ENCODE data around the gene FCHO2.
"Not testable (repeated sequence)": the region's sequence is repeated elsewhere in the genome, so short reads cannot be mapped to it uniquely, and the experiment has no call there.

FCHO2 gene

DNA sequence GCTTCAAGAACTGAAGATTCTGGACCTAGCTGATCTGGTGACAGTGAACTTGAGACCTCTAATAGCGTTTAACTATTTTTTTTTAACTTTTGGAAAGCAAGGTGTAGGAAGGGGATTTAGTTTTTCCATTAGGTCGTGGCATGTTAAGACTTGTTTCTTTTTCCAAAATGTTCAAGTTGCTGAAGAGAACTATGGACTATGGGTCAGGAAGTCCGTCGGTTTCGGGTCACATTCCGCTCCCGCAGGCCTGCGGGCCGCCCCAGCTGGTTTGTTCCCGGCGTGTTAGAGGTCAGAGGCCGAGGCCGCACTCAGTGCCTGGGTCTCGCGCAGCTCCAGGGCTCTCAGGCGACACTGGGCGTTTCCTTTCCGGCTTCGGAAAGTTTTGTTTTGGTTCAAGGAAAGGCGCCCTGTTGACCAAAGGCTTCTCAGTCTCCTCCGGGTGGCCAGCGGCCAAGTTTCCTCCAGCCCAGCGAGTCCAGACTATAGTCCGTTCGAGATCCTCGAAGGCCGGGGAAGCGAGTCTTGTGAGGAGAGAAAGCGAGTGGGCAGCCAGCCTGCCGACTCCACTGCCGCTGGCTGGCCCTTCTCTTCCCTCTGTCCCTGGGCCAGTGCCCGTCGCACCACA lies 586 bp upstream of the FCHO2 start:
- DNase-seq (ENCODE audit: low read depth in 4 of 4, low spot score in 1 of 4): no peak

DNA sequence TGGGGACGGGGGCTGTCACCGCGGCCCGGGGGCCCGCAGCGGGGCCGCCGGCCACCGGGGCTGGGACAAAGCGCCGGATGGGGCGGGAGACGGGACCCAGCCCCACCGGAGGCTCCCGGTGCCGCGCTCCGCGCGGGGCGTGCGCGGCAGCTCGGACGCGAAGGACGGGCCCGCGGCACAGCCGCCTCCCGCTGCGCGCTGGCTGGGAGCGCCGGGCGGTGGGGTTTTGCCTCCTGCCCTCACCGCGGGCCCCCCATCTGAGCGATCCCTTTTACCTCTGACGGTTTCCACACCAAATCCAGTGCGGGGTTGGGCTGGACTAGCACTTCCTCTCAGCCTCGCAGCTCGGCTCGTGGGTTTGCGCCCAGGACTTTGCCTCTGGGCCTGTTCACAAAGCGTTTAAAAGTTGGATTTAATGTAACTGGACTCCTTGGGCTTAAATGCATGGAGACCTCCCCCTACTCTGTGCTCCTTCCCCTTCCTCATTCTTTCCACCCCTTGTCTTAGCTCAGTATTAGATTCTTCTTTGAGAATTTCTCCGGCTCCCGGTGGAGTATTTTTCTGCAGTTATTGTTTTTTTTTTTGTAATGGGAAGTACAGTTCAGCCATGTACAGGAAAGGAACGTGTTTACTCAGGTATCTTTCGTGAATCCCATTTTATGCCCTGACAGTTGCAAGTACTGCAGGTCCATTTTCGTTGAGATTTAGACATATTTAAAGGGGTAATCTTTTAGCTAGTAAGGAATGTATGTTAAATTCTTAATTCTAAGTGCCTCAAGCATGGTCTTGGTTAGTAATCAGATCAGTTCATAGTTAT lies 691 bp downstream of the FCHO2 start:
- DNase-seq (ENCODE audit: low read depth in 4 of 4, low spot score in 1 of 4): peak in 3 of 4 experiments; percentile 1 to 5 (median 1)

DNA sequence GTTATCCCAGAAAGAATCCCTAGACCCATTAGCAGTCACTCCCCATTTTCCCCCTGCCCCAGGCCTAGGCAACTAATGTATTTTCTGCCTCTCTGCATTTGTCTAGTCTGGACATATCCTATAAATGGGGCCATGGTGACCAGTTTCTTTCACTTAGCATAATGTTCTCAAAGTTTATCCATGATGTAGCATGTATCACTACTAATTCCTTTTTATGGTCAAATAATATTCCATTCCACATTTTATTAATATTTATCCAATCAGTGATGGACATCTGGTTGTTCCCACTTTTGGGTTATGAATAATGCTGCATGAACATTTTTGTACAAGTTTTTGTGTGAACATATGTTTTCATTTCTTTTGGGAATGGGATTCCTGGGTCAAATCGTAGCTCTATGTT lies 1.5 kb downstream of the FCHO2 start:
- DNase-seq (ENCODE audit: low read depth in 4 of 4, low spot score in 1 of 4): no peak

DNA sequence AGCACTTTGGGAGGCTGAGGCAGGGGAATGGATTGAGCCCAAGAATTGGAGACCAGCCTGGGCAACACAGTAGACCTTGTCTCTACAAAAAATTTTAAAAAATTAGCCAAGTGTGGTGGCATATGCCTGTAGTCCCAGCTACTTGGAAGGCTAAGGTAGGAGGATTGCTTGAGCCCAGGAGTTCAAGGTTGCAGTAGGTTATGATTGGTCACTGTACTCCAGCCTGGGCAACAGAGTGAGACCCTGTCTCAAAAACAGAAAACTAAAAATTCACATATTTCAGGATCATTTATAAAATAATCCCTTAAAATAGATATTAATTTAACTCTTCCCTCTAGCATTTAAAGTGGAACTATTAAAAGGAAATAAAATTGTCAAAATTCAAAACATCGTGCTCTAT lies 3.4 kb downstream of the FCHO2 start:
- no peak for DNase-seq (ENCODE audit: low read depth in 4 of 4, low spot score in 1 of 4)

DNA sequence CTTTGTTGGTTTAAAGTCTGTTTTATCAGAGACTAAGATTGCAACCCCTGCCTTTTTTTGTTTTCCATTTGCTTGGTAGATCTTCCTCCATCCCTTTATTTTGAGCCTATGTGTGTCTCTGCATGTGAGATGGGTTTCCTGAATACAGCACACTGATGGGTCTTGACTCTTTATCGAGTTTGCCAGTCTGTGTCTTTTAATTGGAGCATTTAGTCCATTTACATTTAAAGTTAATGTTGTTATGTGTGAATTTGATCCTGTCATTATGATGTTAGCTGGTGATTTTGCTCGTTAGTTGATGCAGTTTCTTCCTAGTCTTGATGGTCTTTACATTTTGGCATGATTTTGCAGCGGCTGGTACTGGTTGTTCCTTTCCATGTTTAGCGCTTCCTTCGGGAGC lies 18.6 kb downstream of the FCHO2 start:
- not testable (repeated sequence) for DNase-seq (ENCODE audit: low read depth in 4 of 4, low spot score in 1 of 4)

DNA sequence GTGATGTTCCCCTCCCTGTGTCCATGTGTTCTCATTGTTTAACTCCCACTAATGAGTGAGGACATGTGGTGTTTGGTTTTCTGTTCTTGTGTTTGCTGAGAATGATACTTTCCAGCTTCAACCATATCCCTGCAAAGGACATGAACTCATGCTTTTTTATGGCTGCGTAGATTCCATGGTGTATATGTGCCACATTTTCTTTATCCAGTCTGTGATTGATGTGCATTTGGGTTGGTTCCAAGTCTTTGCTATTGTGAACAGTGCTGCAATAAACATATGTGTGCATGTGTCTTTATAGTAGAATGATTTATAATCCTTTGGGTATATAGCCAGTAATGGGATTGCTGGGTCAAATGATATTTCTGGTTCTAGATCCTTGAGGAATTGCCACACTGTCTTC lies 21.0 kb downstream of the FCHO2 start:
- DNase-seq (ENCODE audit: low read depth in 4 of 4, low spot score in 1 of 4): not testable (repeated sequence)

DNA sequence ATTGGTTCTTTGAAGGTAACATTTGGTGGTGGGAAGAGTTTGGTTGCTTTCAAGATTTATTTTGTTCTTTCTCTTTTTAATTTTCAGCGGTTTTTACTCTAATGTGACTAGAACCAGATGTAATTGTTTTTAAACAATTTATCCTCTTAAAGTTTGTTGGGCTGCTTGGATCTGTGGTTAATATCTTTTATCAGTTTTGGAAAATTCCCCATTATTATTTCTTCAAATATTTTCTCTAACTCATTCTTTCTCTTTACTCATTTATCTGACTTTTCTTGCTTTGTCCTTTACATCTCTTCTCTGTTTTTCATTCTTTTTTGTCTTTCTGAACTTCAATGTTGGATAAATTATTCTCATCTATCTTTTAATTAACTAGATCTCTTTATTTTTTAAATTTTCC lies 29.9 kb downstream of the FCHO2 start:
- no peak for DNase-seq (ENCODE audit: low read depth in 4 of 4, low spot score in 1 of 4)

DNA sequence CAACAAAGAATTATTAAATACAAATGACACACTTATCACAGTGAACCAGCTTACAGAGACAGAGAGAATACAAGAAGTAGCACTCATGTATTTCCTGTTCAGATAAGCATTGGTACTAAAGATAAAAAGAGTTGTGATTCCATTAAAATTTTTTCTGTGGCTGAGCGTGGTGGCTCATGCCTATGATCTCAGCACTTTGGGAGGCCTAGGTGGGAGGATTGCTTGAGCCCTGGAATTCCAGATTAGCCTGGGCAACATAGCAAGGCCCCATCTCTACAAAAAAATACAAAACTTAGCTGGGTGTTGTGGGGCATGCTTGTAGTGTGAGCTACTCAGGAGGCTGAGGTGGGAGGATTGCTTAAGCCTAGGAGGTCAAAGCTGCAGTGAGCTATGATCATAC lies 32.9 kb downstream of the FCHO2 start:
- DNase-seq (ENCODE audit: low read depth in 4 of 4, low spot score in 1 of 4): no peak

DNA sequence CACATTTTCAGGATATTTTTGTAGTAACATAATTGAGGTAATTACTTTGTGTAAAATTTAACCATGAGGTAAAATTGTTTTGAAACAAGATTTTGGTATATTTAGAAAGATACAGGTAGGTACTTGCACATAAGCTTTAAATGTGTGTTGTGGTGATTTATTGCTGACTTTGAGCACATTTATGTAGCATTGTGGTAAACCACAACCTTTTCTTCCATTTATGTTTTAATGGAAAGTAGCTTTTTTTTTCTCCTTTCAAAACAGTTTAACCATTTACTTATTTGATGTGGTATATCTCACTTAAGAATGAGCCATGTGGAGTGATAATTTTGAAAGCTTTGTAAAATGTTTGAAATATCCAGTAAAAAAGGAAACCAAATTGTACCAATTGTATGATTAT lies 35.6 kb downstream of the FCHO2 start:
- no peak for DNase-seq (ENCODE audit: low read depth in 4 of 4, low spot score in 1 of 4)

DNA sequence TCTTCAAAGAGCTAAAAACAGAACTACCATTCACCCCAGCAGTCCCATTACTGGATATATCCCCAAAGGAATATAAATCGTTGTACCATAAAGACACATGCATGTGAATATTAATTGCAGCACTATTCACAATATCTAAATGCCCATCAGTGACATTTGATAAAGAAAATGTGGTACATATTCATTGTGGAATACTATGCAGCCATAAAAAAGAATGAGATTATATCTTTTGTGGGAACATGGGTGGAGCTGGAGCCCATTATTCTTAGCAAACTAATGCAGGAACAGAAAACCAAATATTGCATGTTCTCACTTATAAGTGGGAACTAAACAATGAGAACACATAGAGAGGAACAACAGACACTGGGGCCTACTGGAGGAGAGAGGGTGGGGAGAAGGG lies 38.7 kb downstream of the FCHO2 start:
- DNase-seq (ENCODE audit: low read depth in 4 of 4, low spot score in 1 of 4): no peak

DNA sequence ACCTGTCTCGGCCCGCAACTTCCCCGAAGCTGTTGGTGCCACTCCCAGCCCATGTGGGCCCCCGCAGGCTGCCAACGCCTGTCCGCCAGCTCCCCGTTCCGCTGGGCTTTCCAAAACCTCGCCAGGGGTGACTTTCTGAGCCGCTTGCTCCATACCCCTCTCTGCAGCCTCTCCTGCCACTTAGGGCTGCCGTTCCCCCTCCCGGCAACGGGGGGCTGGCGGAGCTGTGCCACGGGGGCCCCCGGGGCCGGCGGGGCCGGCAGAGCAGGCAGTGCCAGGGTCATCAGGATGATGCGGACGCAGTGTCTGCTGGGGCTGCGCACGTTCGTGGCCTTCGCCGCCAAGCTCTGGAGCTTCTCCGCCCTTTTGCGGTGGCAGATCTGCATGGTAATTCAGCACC lies 40.8 kb downstream of the FCHO2 start:
- DNase-seq (ENCODE audit: low read depth in 4 of 4, low spot score in 1 of 4): no peak

DNA sequence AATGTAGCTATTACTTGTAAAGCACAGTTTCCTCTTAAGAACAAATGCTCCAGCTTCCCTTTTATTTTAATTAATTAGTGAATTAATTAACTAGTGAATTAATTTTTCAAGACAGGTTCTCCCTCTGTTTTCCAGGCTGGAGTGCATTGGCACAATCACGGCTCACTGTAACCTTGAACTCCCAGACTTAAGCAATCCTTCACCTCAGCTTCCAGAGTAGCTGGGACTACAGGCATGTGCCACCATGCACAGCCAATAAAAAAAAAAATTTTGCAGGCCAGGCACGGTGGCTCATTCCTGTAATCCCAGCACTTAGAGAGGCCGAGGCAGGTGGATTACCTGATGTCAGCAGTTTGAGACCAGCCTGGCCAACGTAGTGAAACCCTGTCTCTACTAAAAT lies 44.1 kb downstream of the FCHO2 start:
- DNase-seq (ENCODE audit: low read depth in 4 of 4, low spot score in 1 of 4): no peak

DNA sequence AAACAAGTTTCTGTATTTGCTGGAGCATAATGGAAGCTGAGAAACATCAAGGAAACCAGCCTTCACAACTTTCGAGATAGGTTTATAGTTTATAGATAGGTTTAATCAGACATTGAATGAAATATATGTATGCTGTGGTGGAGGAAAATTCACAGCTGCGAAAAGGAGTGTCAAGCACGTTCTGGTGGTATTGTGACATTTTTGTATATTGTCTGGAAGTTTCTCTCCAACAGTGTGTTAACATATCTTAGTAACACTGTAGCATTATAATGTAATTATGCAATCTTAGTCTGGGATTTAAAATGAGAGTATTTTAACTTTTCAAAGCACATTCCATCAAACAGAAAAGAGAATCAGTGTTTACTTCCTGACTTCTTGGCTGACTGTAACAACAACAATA lies 50.0 kb downstream of the FCHO2 start:
- no peak for DNase-seq (ENCODE audit: low read depth in 4 of 4, low spot score in 1 of 4)

DNA sequence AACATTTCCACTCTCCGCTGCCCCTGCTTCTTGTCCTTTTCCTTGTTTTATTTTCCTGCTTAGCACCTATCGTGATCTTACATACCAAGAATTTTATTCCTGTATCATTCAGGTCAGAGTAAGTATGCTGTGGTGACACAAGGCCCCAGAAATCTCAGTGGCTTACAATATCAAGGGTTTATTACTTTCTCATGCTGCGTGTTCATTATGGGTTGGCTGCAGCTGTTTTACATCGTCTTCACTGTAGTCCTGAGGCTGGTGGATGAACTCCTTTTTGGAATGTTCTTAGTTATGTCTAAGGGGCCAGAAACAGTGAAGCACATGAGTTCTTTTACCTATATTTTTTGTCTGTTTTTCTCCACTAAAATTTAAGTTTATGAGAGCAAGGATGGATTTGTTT lies 51.2 kb downstream of the FCHO2 start:
- no peak for DNase-seq (ENCODE audit: low read depth in 4 of 4, low spot score in 1 of 4)

DNA sequence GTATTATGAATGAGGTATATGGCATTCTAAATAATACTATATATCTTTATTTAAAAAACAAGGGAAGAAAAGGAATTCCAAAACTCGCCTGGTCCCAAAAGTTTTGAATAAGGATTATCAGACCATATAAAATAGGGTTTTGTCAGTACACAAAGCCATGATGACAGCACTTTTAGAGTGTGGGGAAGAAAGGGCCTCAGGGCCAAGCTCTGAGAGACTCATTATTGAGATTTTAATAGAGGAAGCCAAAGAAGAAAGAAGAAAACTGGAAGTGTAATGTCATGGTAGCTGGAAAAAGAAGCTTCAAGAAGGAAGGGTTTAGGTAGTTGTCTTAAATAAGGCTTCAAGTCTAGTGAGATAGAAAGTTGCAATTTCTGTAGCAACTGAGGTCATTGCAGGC lies 53.0 kb downstream of the FCHO2 start:
- no peak for DNase-seq (ENCODE audit: low read depth in 4 of 4, low spot score in 1 of 4)

DNA sequence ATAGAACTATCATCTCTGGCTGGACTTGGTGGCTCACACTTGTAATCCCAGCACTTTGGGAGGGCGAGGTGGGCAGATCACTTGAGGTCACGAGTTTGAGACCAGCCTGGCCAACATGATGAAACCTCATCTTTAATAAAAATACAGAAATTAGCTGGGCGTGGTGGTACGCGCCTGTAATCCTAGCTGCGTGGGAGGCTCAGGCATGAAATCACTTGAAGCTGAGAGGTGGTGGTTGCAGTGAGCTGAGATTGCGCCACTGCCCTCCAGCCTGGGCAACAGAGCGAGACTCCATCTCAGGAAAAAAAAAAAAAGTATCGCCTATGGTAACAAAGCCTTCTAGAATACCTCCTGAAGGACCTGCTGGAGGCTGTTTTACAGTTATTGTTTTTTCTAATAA lies 55.8 kb downstream of the FCHO2 start:
- DNase-seq (ENCODE audit: low read depth in 4 of 4, low spot score in 1 of 4): not testable (repeated sequence)

DNA sequence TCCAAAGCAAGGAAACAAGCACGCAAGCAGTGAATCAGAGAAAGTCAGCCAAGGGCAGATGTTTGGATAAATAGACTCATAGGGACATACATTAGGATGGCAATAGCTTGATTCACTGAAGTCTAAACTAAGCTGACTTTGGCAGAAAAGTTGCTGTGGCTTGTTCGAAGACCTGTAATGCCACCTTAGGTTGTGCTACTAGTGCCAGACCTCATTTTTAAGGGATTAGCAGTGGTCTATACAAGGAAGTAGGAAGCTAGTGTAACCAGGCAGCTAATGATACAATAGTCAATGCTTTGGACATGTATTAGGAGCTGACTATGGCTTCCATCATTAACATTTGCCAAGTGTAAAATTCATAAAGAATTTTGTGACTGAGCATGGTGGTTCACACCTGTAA lies 63.1 kb downstream of the FCHO2 start:
- no peak for DNase-seq (ENCODE audit: low read depth in 4 of 4, low spot score in 1 of 4)

DNA sequence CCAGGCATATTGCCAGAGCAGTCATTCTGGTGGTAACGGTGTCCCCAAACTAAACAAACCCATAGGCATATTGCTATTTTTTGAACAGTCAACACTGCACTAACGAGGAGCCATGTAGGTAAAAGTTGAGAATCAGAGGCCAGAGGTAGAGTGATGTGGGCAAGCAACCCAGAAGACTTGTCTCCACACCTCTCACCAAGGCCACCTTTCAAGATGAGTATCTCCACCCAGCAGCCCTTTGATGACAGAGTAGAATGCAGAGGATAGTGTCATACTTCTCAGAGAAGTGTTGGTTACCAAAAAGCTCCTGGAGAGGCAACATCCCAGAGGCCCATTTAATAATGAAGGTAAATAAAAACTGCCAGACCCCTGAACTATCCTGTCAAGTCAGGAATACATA lies 63.9 kb downstream of the FCHO2 start:
- no peak for DNase-seq (ENCODE audit: low read depth in 4 of 4, low spot score in 1 of 4)

DNA sequence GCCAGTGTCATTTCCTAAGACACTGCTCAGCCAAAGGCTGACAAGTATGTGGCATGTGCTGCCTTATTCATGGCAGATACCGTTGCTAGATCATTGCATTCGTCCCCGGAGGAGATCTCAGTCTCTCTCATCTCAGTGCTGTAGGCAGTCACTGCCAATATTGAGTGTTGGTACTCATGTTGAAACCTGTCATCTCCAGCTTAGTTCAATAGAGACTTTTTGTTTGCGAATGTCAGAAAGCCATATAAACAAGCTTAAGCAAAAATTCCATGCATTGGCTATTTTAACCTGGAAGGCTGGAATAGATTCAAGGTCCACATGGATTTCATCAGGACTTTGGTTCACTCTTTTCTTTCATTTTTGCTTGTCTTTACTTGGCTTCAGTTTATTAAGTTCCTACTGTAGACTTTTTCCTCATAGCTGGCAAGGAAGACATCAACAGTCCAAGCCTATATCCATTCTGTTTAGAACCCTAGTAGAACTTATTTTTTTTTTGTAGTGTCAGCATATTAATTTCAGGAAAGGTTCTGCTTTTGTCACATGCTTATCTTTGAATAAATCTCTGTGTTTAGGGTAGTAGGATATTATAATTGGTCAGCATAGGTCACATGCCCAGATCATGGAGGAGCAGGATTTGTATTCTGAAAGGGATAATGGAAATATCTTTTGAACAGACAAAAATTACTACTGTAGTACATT lies 66.8 kb downstream of the FCHO2 start:
- no peak for DNase-seq (ENCODE audit: low read depth in 4 of 4, low spot score in 1 of 4)

DNA sequence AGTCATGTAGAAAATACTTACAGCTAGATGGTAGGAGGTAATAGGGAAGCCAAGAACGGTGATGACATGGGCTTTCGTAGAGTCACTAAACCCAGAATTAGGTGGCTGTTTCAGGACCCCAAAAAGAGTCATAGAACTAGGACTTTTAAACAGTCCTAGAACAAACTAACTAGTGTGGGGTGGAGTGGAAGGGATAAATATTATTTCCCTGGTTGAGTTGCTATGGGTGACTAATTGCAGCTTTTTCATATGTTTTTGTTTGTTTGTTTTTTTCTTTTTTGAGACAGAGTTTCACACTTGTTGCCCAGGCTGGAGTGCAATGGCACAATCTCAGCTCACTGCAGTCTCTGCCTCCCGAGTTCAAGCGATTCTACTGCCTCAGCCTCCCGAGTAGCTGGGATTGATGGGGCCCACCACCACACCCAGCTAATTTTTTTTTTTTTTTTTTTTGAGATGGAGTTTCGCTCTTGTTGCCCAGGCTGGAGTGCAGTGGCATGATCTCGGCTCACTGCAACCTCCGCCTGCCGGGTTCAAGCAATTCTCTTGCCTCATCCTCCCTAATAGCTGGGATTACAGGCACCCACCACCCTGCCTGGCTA lies 69.2 kb downstream of the FCHO2 start:
- not testable (repeated sequence) for DNase-seq (ENCODE audit: low read depth in 4 of 4, low spot score in 1 of 4)

DNA sequence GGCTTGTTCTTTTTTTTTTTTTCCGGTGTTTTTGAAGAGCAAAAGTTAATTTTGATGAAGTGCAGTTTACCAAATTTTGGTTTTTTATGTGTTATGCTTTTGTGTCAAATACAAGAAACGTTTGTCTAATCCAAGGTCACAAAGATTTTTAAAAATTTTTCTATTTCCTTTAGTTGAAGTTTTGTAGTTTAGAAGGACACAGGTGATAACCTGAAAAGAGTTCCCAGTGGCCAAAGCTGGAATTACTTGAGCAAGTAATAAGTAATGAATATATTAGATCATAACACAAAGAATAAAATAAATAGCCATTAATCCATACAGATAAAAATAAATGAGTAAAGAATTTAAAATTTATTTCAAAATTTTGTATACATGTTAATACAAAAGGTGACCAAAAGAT lies 71.5 kb downstream of the FCHO2 start:
- no peak for DNase-seq (ENCODE audit: low read depth in 4 of 4, low spot score in 1 of 4)

DNA sequence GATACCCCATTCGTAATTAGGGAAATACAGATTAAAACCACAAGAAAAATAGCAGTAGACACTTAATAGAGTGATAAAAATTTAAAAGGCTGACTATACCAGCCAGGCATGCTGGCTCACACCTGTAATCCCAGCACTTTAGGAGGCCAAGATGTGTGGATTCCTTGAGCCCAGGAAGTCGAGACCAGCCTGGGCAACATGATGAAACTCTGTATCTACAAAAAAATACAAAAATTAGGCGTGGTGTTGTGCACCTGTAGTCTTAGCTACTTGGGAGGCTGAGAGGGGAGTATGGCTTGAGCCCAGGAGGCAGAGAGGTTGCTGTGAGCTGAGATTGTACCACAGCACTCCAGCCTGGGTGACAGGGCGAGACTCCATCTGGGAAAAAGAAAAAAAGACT lies 72.0 kb downstream of the FCHO2 start:
- no peak for DNase-seq (ENCODE audit: low read depth in 4 of 4, low spot score in 1 of 4)
